LHCN-M2 (cell line): Measurements from ENCODE around the gene DLGAP4. TPM values are rescaled to one million over a fixed set of nuclear protein-coding genes. Genes with fewer than 3 reads are reported as not detected.
A peak's percentile ranks its signal among the peaks of the same experiment; 100 is the strongest.

ENCODE experiments used
- DNase-seq: peaks from one replicate; pipeline ENCODE4 v3.0.0-alpha.2; 2012; ENCODE audit warnings: low read depth
- total RNA-seq: library from RNA; depleted of rRNA; stranded (reverse); fragments of >200 nt; gene quantifications from 2 replicates; pipeline ENCODE4 v1.2.3, GENCODE V29; 2014

The DLGAP4 gene
- total RNA-seq, 1 experiment from 2014 or later = 17.2 TPM

GRCh38 chr20:36349384-36350170 lies 43.4 kb downstream of the DLGAP4 start:
- DNase-seq = no peak

- no peak for DNase-seq
Observed at GRCh38 chr20:36350439-36350838, 44.3 kb downstream of the DLGAP4 start.

DNA sequence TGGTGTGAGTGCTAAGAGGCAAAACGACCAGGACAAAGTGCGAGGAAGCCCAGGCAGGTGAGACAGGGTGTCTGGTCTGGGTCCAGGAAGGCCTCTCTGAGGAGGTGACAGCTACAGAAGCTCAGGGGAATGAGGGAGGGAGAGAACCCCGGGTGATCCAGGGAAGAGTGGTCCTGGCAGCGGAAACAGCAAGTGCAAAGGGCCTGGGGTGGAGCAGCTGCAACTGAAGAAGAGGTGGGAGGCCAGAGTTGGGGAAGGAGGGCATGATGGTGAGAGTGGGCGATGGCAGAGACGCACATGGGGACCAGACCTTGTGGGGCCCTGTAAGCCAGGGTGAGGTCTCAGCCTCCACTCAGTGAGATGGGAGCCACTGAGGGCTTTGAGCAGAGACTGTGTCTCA lies 45.8 kb downstream of the DLGAP4 start:
- DNase-seq = no peak

DNA sequence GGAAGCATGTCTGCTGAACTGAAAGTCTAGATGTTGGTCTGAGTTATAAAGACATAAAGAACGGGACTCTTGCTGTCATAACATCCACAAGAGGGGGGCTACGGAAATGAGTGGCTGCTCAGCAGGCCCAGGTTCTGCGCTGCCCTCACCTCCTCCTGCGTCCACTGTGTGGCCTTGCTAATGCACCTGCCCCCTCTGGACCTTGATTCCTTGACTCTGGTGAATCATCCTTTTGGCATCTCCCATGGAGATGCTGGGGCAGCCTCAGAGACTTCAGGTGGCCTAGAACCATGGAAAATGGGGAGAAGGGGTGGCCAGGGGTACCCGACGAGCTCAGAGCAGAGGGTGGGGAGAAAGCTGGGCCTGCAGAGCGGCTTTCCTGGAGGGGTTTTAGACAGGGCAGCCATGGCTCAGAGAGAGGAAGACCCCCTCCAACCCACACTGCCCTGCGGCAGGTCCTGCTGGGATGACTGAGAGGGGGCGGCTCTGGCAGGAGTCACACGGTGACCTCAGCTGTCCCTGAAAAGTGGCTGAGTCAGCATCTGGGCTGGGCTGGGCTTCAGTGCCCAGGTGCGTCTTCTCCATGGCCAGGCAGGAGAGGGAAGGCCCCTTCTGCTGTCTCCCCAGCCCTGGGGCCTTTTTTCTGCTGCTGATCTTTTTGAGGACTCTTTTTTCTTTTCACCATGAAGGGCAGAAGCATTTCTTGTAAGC lies 46.9 kb downstream of the DLGAP4 start:
- DNase-seq = no peak

DNA sequence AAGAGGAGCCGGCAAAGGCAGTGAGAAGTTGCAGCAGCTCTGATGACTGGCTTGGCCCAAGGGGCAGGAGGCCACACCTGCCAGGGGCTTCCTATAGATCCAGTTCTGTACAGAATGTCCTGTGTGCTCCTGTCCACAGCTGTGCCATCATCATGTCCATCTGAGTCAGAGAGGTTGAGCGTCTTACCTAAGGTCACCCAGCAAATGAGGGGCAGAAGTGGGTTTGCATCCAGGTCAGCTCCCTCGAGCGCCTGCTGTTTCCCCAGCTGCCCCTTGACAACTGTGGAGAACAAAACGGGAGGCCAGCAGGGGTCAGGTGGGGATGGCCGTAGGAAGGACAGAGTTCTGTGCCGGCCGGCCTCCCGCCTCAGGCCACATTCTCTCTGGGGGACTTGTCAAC lies 47.6 kb downstream of the DLGAP4 start:
- no peak for DNase-seq

- peak; percentile 4 for DNase-seq
Observed at GRCh38 chr20:36355469-36356171, 49.5 kb downstream of the DLGAP4 start.

- no peak for DNase-seq
Observed at GRCh38 chr20:36359668-36360406, 53.7 kb downstream of the DLGAP4 start.

GRCh38 chr20:36360429-36360828 lies 54.3 kb downstream of the DLGAP4 start:
- DNase-seq = no peak

- no peak for DNase-seq
Observed at GRCh38 chr20:36361406-36361805, 55.3 kb downstream of the DLGAP4 start.

DNA sequence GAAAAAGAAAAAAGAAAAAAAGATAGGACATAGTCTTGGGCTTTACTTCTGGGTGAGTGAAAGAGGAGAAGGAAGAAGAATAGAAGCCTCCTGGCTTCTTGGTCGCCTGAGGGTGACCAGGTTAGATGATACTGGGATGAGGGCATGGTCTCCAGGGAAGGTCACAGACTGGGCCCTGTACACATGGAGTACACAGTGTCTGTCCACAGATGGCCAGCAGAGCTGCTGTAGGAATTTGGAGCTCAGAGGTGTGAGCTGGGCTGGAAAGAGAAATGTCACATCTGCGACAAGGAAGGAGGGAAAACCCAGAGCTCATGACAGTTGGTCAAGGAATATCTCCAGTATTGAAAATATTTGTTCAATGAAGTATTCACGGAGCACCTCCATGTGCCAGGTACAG lies 56.1 kb downstream of the DLGAP4 start:
- no peak for DNase-seq

DNA sequence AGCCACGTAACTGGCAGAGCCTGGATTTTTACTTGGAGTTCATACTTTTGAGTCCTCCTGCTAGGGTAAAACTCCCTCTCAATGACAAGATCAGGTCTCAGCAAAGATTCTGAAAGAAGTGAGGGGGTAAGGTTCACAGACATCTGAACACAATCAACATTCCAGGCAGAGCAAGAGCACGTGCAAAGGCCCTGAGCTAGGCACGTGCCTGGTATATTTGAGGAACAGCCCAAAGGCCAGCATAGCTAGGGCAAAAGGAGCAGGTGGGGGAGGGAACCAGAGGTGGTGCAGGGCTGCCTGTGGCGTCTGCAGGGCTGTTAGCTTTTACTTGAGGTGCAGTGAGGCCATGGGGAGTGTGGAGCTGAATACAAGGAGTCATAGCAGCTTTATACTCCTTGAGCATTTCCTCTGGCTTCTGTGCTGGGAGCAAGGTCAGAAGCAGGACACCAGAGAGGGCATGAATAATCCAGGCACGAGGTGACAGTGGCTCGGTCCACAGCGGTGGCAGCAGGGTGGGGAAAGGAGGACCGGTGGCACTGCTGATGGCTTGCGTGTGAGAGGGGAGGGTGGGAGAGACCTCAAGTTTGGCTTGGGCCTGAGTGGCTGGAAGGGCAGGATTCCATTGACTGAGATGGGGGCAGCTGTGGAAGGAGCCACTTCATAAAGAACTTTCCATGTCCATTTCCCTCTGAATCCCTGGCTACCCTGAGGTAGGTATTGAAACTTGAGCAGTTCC lies 57.0 kb downstream of the DLGAP4 start:
- no peak for DNase-seq

DNA sequence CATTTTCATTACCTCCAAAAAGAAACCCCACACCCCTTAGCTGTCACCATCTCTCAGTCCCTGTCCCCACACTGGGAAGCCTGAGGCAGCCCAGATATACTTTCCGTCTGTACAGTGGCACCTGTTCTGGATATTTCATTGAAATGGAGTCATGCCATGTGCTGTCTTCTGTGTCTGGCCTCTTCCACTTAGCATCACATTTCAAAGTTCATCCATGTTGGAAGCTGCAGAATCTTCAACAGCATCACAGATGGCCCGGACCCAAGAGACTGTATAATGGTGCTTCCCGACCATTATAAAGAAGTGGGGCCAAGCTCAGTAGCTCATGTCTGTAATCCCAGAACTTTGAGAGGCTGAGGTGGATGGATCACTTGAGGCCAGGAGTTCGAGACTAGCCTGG lies 58.4 kb downstream of the DLGAP4 start:
- no peak for DNase-seq

GRCh38 chr20:36366623-36367369 lies 60.7 kb downstream of the DLGAP4 start:
- no peak for DNase-seq

DNA sequence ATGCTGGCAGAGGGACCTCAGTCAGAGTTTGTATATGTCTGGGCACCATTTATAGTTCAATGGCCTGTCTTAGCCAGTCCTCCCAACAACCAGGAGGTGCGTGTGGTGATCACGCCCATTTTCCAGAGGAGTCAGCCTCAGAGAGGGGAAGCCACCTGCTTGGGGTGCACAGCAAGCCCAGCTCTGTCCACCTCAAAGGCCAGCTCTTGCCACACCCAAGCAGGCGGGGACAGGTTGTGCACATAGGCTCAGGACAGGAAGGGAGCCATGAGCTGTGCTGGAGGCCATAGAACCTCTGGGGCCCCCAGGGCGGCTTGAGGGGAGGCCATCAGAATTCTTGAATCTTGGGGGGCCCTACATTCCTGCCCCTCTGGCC lies 61.2 kb downstream of the DLGAP4 start:
- DNase-seq = no peak

GRCh38 chr20:36367907-36368799 lies 62.0 kb downstream of the DLGAP4 start:
- no peak for DNase-seq

DNA sequence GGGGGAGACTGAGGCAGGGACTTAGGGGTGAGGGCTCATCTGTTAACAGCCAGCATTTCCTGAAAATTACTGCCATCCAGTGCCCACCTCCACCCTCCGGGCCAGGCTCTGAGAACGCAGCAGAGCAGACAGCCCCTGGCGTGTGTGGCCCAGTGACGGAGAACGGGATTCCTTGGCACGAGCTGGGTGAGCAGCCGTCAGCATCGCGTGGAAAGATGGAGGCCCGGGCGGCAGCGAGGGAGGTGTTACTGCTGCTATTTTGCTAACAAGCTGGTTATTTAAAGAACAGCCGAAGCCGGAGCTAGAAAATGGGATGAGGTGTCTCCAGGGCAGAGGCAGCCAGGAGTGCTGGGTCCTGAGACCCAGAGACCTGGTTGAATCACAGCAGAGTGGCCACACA lies 62.7 kb downstream of the DLGAP4 start:
- DNase-seq = no peak

- no peak for DNase-seq
Observed at GRCh38 chr20:36369739-36370138, 63.6 kb downstream of the DLGAP4 start.

DNA sequence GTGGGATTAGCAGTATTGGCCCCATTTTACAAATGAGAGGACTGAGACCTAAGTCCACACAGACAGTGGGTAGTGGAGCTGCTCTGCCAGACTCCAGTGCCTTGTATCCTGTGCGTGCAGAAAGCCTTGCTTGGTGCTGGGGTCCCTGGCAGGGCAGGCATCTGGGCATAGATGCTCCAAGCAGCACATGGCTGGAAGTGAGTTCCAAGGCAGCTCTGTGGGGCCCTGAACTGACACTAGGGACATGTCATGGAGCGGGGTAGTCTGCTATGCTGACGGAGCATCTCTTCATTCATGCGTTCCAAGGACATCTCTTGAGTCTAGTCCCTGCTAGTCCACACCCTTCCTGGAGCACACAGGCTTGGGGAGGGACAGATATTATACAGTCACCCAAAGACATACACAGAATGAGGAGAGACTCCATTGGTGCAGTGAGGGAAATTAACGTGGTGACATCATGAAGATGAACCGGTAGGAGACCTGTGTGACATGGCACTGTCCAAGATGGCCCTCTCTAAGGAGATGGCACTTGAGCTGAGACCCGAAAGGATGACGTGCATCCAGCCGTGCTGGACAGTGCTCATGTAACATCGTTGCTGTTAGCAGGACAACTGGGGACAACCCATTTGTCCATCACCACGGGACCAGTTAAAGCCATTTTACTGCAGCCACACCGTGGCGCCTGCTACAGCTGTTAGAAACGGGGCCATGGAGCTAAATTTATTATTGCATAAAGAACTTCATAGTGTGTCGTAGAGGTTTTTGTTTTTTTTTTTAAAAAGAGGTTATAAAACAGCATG lies 65.1 kb downstream of the DLGAP4 start:
- no peak for DNase-seq

DNA sequence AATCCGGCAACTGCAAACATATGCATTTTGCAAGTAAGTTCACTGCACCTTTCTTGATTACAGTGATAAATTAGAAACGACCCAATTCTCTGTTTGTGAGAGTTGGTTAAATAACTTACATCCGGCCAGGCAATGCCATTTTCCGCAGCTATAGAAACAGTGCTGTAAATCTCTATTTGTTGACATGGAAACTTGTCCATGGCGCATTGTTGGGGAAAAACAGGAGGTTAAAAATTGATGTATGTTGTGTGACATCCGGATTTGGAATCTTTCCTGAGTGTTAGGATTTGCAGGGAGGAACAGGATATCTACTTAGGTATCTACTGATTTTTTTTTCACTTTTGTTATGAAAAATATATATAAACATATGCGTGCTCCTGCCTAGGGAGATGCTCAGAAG lies 66.5 kb downstream of the DLGAP4 start:
- DNase-seq = no peak
